Urothelium cell line (cell line): ENCODE measurements around the gene MDN1.
"Not testable (repeated sequence)": the region's sequence is repeated elsewhere in the genome, so short reads cannot be mapped to it uniquely, and the experiment has no call there.

ENCODE experiments used
- DNase-seq: peaks from one replicate; pipeline ENCODE4 v3.0.0; 2011; ENCODE audit warnings: low spot score, mixed read lengths
- FAIRE-seq: peaks from 2 replicates; lab custom pipeline; 2011; peaks lifted over from hg19 to GRCh38; lab: Jason Lieb, UNC

MDN1 gene

DNA sequence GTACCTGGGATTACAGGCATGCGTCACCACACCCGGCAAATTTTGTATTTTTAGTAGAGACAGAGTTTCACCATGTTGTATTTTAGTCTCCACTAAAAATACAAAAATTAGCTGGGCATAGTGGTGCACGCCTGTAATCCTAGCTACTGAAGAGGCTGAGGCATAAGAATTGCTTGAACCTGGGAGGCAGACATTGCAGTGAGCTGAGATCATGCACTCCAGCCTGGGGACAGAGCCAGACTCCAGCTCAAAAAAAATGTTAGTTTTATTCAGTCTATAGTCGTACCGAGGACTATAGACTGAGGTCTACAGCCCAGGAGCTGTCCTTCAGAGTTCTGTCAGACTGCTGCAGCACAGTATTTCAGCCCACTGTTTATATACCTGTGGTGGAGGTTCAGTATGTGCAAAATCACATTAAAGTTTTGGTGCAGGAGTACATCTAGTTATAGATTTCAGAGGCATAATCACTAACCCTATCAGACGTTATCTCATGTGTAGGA, 6.5 kb upstream of the MDN1 start:
- FAIRE-seq = no peak
- DNase-seq = no peak

DNA sequence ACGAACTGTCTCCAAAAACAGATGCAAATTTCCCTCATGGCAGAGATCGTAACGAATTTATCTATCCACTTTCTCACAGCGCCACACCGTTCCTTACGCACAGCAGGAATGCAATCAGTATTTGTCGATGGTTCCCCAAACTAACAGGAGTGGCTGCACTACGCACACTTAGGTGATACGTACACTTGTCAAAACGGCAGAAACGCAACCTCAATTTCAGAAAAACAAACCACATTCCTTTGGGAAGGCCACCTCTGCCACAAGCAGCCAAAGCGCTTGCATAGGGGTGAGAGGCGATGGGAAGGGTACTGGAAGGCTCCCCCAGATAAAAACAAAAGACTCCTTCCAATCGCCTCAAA, 638 bp downstream of the MDN1 start:
- DNase-seq = no peak
- FAIRE-seq = no peak

DNA sequence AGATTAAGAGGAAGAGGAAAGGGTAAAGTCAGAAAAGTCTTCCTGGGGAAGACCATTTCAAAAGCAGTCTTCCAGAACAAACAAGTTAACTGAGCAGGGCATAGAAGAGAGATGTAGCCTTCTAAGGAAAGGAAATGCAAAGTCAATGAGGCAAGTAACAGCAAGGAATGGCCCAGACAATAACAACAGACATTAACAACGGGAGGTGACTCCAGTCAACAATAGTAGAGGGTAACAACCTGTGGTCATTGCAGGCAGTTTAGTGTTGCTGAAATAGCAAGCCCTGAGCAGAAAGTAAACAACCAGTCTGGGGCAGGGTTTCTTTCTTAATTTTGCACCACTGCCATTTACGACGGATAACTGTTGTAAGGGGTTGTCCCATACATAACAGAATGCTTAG, 2.1 kb downstream of the MDN1 start:
- DNase-seq = no peak
- FAIRE-seq = no peak

DNA sequence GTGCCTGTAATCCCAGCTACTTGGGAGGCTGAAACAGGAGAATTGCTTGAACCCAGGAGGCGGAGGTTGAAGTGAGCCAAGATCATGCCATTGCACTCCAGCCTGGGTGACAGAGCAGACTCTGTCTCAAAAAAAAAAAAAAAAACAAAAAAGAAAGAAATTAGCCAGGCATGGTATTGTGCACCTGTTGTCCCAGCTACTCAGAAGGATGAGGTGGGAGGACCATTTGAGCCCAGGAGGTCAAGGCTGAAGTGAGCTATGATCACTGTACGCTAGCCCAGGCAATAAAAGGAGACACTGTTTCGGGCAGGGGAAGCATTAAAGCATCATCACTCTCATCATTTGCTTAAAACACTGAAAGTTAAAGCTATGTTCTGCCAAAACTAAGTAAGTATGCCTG, 6.2 kb downstream of the MDN1 start:
- not testable (repeated sequence) for FAIRE-seq, DNase-seq

DNA sequence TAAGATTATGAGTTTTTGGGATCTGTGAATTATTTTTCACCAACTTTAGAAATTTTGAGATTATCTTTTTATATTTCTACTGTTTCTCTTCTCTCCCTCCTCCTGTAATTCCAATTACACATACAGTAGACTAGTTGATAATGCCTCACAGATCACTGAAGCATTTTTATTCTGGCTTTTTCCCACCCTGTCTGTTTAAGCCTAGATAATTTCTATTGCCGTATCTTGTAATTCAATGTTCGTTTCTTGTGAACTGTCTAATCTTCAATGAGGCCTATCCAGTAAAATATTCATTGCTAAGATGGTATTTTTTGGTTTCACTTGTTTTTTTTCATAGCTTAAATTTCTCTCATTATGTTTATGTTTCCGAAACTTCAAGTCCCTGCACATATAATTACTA, 12.0 kb downstream of the MDN1 start:
- DNase-seq (no peak), FAIRE-seq (no peak)

DNA sequence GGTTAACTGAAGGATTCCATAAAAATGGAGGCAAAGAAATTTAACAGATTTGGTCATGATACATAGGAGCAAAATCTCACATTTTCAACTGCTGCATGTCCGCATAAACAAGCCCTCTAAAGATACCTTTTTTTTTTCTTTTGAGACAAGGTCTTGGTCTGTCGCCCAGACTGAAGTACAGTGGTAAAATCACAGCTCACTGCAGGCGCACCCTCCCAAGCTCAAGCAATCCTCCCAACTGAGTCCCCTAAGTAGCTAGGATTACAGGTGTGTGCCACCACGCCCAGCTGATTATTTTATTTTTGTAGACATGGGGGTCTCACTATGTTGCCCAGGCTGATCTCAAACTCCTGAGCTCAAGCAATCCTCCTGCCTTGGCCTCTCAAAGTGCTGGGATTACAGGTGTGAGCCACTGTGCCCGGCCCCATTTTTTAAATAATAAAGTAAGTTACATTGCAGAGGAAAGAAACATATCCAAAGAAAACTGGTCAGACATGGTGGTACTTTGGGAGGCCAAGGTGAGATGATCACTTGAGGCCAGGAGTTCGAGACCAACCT, 13.7 kb downstream of the MDN1 start:
- DNase-seq (no peak), FAIRE-seq (no peak)

DNA sequence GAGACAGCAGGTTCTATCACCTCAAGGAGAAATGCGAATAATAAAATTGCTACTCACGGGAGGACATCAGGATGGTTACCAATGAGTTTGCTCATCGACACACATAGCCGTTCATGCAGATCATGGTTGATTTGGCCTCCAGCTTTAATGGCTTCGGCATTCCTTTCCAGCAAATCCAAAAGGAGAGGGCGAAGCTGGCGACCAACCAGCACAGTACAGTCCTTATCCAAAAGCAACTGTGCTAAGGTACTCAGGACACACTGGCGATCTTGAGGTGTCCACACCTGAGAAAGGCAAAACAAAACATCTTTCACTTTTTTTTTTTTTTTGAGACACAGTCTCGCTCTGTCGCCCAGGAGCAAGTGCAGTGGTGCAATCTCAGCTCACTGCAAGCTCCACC, 16.3 kb downstream of the MDN1 start:
- no peak for FAIRE-seq

DNA sequence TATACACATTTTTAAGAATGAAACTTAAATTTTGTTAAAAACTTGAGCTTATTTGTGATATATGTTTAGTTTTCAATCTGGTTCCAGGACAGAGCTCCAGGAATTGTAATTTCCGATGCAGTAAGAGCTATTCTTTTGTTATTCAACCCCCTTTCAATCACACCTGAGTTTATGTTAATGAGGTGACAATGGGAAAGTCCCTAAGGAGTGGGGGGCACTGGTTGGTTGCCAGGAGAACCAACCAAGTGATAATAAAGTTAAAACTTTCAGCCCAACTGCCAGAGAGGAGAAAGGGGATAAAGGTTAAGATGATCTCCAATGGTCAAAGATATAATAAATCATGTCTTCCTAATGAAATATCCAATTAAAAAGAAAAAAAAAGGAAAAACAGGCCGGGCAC, 19.8 kb downstream of the MDN1 start:
- FAIRE-seq (no peak), DNase-seq (no peak)

More for the DNA sequence above, 16.3 kb downstream of the MDN1 start:
- DNase-seq = no peak

DNA sequence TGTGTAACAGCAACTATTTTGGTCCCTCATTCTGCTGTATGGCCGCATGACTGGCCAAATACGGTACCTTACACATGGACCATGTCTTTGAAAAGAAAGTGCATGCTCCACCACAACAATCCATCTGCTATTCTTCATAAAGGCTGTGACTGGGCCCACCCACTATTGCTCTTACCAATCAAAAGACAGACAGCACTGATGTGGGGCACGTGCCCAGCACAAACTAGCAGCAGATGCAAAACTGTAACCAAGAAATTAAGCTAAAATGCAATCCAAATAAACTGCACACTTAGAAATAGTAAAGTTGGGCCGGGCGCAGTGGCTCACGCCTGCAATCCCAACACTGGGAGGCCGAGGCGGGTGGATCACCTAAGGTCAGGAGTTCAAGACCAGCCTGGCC, 20.5 kb downstream of the MDN1 start:
- no peak for DNase-seq
- no peak for FAIRE-seq

DNA sequence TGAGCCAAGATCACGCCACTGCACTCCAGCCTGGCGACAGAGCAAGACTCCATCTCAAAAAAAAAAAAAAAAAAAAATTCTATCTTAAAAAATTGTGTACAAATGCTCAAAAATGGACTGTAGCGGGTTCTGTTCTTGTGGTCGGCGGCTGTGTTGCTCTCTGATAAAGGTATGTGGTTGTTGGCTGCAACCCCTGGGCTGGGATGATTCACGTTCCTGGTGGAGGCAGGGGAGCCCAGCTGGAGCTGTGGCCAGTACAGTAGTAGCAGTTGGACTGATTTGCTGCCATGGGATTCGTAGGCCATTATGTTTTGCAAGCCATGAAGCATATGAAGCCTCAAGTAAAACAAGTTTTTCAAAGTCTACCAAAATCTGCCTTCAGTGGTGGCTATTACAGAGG, 22.3 kb downstream of the MDN1 start:
- FAIRE-seq = no peak
- no peak for DNase-seq

DNA sequence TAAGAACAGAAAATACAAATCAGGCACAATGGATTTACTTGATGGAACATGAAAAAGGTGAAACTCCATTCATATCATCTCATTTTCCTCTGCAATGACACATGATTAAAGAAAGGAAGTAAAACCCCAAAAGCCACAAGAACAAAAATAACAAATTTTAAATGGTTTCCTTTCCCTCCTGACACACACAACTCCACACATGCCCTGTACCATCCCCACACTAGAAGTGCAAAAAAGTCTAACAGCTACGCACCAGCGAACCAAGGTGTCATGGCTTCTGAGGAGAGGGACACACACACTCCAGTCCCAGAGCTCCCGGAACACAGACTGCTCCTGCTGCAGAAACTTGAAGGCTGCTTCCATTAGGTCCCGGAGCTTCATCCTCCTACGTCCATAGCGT, 25.3 kb downstream of the MDN1 start:
- DNase-seq = no peak
- no peak for FAIRE-seq

DNA sequence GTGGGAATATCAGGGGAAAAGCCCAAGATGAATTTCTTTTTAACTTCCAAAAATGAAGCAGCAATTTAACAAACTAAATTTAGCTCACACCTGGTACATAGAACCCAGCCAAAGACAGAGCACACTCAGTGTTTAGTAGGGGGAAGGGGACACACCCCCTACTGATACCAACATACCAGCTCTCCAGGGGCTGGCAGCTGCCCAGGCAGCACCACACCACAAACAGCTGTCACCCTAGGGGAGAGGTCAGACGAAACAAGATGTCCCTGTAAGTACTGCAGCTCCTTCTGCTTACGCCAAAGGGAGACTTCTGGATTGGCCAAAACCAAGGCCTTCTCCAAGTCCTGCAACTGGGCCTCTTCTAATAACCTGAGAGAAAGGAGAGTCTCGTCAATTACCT, 26.0 kb downstream of the MDN1 start:
- DNase-seq (no peak), FAIRE-seq (no peak)

DNA sequence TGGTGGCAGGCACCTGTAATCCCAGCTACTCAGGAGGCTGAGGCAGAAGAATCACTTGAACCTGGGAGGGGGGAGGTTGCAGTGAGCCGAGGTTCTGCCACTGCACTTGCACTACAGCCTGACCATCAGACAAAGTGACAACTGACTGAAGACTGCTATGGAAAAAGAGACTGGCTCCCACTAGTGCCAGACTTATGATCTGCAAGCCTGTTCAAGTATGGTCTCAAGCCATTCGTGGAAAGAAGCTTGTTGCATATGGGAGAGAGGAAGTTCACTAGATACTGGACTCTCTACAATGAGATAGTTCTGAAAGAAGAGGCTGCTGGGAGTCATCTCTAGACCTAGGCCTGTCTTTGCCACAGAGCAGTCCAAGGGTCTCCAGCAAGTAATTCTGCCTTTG, 26.7 kb downstream of the MDN1 start:
- FAIRE-seq (no peak), DNase-seq (peak; percentile 17)

DNA sequence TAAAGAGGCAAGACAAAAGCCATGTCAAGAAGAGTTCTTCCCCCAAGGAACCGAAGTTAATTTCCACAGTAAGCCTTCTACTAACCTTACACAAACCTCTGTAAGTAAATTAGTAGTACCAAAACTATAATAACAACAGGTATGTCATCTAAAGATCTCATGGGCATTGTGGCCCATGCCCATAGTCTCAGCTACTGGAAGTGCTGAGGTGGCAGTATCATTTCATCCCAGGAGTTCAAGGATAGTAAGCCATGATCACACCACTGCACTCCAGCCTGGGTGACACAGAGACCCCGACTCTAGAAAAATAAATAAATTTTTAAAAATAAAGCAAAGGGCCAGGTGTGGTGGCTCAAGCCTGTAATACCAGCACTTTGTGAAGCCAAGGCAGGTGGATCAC, 29.2 kb downstream of the MDN1 start:
- no peak for DNase-seq
- FAIRE-seq = no peak

DNA sequence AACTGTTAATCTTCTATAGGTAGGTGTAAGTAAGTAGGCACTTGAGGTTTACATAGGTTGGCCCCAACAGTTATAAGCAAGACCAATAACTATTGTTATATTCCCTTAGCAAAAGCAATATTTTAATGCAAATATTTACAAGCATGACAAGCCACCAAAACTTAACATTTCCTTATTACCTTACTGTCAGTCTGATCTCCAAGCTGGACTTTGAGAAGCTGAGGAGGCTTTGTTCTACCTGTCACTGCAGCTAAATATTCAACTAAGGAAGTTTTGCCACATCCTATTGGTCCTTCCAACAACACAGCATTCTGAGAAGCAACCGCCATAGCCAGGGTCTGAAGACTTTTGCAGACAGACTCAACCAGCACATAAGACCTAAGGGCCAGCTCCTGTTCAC, 29.6 kb downstream of the MDN1 start:
- FAIRE-seq (no peak), DNase-seq (no peak)

DNA sequence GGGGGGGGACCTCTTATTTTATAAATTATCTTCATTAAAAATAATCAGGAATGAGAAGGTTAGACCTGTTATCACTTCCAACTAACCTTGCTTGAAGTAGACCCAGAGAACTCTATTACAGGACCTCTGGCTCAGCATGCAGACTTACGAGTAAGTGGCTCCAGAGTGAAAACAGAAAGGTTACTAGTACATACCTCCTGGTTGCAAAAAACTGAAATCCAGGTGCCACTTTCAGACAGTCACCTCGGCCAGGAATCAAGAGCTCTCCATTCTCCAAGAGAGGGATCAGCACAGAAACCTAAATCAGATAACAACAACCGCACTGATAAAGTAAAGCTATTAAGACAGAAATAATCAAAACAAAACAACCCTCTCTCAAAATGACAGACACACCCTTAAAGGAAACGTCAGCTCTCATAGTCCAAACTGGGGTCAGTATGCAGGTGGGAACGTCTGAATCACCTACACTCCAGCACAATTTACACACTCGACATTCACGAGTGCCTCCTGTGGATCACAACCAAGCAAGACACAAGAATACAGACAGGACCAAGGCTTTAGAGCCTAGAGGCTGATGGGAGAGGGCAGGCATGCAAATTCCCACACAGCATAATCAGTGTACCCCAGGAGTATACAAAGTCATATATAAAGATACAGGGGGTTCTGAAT, 31.8 kb downstream of the MDN1 start:
- FAIRE-seq = no peak
- DNase-seq = no peak

DNA sequence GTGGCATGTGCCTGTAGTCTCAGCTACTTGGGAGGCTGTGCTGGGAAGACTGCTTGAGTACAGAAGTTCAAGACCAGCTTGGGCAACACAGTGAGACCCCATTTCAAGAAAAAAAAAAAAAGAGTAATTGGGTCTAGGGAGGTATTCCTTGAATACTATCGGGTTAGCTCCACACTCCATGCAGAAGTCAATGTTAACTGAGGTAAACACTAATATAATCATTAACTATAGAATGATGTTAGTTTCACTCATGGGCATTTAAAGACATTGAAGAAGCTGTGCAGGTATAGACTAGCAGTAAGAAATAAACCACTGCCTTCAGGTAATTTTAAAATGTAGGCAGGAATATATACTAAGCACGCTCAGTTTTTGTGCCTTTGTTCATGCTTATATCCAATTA, 32.6 kb downstream of the MDN1 start:
- FAIRE-seq = no peak

DNA sequence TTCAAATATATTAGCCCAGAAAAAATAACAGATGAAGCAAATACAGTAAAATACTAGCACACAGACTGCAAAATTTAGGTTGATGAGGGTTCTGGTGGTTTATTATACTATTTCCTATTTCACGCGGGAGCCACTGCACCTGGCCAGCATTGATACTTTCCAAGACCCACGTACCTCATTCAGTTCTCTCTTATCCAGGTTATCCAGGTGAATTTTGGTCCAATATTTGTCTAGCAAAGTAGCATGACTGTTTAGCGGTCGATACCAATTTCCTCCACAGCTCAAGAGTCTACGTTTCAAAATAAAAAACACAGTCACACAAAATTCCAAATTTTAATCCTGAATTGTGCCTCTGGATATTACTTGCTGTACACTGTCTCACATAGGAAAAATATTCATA, 34.8 kb downstream of the MDN1 start:
- DNase-seq = no peak
- no peak for FAIRE-seq

More for the DNA sequence above, 32.6 kb downstream of the MDN1 start:
- DNase-seq = no peak

DNA sequence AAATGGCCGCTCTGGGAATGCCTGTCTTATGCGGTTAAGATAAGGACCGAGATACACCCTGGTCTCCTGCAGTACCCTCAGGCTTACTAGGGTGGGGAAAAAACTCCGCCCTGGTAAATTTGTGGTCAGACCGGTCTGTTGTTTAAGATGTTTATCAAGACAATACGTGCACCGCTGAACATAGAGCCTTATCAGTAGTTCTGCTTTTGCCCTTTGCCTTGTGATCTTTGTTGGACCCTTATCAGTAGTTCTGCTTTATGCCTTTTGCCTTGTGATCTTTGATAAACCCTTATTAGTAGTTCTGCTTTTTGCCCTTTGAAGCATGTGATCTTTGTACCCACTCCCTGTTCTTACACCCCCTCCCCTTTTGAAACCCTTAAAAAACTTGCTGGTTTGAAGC, 36.3 kb downstream of the MDN1 start:
- not testable (repeated sequence) for DNase-seq, FAIRE-seq

DNA sequence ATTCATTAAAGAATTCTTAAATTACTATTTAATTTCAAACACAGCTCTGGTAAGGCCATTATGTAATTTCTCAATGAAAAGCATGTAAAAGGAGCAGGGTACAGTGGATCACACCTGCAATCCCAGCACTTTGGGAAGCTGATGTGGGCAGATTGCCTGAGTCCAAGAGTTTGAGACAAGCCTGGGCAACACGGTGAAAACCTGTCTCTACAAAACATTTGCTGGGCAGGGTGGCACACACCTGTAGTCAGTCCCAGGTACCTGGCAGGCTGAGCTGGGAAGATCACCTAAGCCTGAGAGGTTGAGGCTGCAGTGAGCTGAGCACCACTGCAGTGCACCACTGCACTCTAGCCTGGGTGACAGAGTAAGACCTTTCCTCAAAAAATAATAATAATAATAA, 37.4 kb downstream of the MDN1 start:
- no peak for DNase-seq
- no peak for FAIRE-seq

DNA sequence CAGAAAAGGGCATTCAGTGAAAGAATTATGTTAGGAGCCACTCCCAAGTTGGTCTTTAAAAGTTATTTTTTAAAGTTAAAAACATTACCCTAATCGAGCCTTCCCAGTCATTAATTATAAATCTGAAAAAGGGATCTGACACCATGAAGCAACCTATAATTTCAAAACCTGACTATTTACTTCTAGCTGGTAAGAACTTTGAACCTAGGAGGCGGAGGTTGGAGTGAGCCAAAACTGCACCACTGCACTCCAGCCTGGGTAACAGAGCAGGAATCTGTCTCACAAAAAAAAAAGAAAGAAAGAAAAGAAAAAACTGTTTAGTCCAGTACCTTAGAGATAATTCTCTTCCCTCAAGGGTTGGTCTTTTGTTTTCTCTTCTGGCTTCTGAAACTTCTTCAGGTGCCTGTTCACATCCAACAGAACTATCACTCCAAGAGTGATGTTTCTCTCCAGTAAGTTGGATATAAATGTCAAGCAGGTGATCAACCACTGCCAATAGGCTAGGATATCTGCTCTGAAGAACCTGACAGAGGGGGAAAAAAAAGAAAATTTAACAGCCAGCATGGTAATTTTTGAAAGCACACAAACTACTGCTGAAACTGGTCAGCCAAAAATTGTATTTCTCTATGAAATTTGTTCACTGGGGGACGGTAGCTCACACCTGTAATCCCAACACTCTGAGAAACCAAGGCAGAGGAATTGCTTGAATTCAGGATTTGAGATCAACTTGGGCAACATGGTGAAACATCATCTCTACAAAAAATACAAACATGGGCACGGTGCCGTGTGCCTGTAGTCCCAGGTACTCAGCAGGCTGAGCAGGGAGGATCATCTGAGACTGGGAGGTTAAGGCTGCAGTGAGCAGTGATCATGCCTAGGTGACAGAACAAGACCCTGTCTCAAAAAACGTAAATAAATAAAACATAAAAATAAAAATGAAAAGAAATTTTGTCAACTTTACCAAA, 38.2 kb downstream of the MDN1 start:
- DNase-seq (no peak), FAIRE-seq (no peak)

DNA sequence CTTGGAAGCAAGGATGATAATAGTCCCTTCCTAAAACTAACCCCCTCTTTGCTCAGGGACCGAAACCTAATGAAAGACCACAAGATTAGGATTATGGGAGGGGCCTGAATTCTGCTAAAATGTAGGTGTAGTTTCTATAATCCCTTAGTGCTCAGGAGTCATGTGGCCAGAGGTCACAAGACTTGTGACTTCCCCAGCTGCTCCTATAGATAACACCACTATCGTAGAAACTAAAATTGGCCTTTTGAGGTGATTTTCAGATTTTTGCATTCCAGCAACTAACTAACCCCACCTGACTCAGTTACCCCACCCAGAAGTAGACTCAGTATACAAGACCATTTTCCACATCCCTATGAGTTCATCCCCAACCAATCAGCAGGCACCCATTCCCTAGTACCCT, 42.1 kb downstream of the MDN1 start:
- DNase-seq = no peak
- no peak for FAIRE-seq
